Endothelial cell (in vitro differentiated cells): Measurements from ENCODE around the gene PIGK. TPM values are rescaled to one million over a fixed set of nuclear protein-coding genes. Genes with fewer than 3 reads are reported as not detected.

Source experiments
- DNase-seq: peaks from one replicate; pipeline ENCODE4 v3.0.0; 2021; ENCODE audit warnings: low spot score
- H3K27ac Mint-ChIP-seq: one replicate; pipeline ENCODE4 v1.8.0; 2021; ENCODE audit warnings: mixed read lengths, inconsistent platforms; ENCODE audit not compliant: unreplicated experiment
- H3K27me3 Mint-ChIP-seq: one replicate; pipeline ENCODE4 v1.8.0; 2021; ENCODE audit warnings: mild to moderate bottlenecking, moderate library complexity, mixed read lengths, inconsistent platforms; ENCODE audit not compliant: unreplicated experiment
- H3K36me3 Mint-ChIP-seq: one replicate; pipeline ENCODE4 v1.8.0; 2021; ENCODE audit warnings: mild to moderate bottlenecking, low read depth, mixed read lengths, inconsistent platforms; ENCODE audit not compliant: unreplicated experiment
- H3K4me1 Mint-ChIP-seq: one replicate; pipeline ENCODE4 v1.8.0; 2021; ENCODE audit warnings: mild to moderate bottlenecking, mixed read lengths, inconsistent platforms; ENCODE audit not compliant: unreplicated experiment
- H3K4me3 Mint-ChIP-seq: one replicate; pipeline ENCODE4 v1.8.0; 2021; ENCODE audit warnings: mild to moderate bottlenecking, mixed read lengths, inconsistent platforms; ENCODE audit not compliant: unreplicated experiment
- H3K9me3 Mint-ChIP-seq: one replicate; pipeline ENCODE4 v1.8.0; 2021; ENCODE audit warnings: mixed read lengths, inconsistent platforms; ENCODE audit not compliant: unreplicated experiment
- total RNA-seq: library from RNA; stranded (reverse); fragmentation: NEBNext Ultra II Directional; extraction: Animal tissue kit (Norgen Biotek cat#: 25700); gene quantifications from one replicate; pipeline ENCODE4 v1.2.1, GENCODE V29; 2021; ENCODE audit not compliant: unreplicated experiment
- TF ChIP-seq, protein P1 (sequence below): fragments of 200-600 bp; sonication (generic); IDR thresholded peaks from one replicate; pipeline ENCODE4 v1.5.0; 2021; ENCODE audit warnings: antibody characterized with exemption; ENCODE audit not compliant: unreplicated experiment

PIGK gene
- total RNA-seq, 1 donor from 2014 or later: 19.5 TPM

DNA sequence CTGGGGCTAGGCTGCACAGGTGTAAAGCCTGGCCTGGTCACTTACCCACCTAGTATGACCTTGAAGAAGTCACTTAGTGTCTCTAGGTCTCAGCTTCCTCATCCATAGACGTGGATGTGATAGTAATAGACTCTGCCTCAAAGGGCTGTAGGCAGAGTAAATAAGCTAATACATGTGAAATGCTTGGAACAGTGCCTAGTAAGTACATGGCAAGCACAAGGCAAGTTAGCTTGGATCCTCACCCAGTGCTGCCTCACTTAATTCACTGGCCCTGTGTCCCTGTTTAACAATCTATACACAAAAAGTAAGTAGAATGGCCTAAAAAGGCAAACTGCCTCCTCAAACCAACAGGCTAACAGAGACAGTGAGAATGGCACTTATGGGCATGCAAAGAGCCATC, 167.8 kb downstream of the PIGK start:
- TF ChIP-seq, protein P1, sequence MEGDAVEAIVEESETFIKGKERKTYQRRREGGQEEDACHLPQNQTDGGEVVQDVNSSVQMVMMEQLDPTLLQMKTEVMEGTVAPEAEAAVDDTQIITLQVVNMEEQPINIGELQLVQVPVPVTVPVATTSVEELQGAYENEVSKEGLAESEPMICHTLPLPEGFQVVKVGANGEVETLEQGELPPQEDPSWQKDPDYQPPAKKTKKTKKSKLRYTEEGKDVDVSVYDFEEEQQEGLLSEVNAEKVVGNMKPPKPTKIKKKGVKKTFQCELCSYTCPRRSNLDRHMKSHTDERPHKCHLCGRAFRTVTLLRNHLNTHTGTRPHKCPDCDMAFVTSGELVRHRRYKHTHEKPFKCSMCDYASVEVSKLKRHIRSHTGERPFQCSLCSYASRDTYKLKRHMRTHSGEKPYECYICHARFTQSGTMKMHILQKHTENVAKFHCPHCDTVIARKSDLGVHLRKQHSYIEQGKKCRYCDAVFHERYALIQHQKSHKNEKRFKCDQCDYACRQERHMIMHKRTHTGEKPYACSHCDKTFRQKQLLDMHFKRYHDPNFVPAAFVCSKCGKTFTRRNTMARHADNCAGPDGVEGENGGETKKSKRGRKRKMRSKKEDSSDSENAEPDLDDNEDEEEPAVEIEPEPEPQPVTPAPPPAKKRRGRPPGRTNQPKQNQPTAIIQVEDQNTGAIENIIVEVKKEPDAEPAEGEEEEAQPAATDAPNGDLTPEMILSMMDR: no peak
- H3K27ac Mint-ChIP-seq: no peak overlapping the region
- no peak for DNase-seq
- no peaks in the 10 kb centered on the region for H3K9me3 Mint-ChIP-seq
- H3K27me3 Mint-ChIP-seq: peaks cover 1% of the 10 kb centered on the region
- no peaks in the 10 kb centered on the region for H3K36me3 Mint-ChIP-seq
- H3K4me3 Mint-ChIP-seq: no peak overlapping the region
- H3K4me1 Mint-ChIP-seq: peaks cover 7% of the 10 kb centered on the region

DNA sequence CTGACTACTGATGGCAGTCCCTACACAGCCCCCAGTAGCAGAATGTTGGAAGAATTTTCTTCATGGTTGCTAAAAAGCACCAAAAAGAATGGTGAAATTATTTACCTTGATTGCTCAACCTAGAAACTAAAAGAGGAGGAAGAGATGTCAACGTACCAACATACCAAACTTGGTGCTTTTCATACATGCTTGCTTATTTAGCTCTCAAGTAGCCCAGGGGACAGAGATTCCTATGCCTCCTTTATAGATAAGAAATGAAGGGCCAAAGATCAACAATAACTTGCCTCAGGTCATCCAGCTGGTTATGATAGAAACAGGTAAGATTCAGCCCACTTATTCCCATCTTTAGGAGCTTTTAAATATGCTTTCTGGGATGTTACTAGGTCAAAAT, 170.6 kb downstream of the PIGK start:
- no peaks in the 10 kb centered on the region for H3K9me3 Mint-ChIP-seq
- no peak for DNase-seq
- peaks cover 1% of the 10 kb centered on the region for H3K27me3 Mint-ChIP-seq
- H3K27ac Mint-ChIP-seq: no peak overlapping the region
- no peak overlapping the region for H3K4me3 Mint-ChIP-seq
- TF ChIP-seq, protein P1: no peak
- H3K4me1 Mint-ChIP-seq: peaks cover 7% of the 10 kb centered on the region
- H3K36me3 Mint-ChIP-seq: no peaks in the 10 kb centered on the region

DNA sequence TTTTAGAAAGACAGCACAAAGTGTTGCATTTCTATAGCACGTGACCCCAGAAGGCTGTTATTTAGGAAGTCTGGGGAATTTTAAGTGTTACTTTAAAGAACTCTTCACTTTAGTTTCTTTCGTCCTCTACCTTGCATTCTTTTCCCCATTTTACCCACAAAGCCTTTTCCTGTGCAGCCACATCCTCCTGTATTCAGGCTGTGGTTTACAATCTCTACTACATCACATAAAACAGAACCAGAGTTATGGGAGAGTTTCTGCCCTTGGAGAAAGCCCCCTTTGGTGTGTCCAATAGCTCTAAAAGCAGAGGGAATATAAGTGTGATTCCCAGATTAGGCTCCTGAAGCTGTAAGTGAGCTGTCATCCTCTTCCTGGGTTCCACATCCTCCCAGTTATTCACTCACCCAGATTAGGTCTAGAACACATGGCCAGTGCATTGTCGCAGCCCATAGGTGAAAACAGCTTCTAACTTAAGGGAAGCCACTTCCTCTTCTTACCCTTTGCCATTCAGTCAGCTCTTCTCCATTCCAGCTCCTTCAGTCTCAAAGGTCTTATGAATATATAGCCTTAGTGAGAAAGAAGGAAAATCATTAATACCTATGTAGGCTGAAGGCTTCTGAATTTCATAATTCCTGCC, 171.1 kb downstream of the PIGK start:
- Mint-ChIP-seq H3K4me1 (peaks cover 7% of the 10 kb centered on the region), H3K9me3 (no peaks in the 10 kb centered on the region), H3K27me3 (peaks cover 1% of the 10 kb centered on the region), H3K36me3 (no peaks in the 10 kb centered on the region), H3K27ac (no peak overlapping the region), H3K4me3 (no peak overlapping the region)
- no peak for DNase-seq
- TF ChIP-seq, protein P1: no peak

DNA sequence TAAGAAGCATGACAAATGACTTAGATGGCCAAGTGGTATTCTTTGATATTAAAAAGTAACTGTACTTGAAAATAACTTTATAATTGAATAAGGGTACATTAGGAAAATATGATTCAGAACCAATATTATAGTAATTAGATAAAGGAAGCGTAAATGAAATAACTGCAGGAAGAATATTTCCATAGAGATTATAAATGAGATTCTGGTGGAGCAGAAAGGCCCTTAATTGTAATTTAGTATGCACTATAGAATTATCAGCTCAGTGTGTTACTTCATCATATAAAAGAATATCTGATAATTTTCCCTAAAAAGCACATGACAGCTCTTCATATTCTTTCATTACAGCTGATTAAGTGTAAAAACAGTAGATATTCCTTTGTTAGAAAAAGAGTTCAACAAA, 171.7 kb downstream of the PIGK start:
- TF ChIP-seq, protein P1: no peak
- peaks cover 7% of the 10 kb centered on the region for H3K4me1 Mint-ChIP-seq
- no peaks in the 10 kb centered on the region for H3K36me3 Mint-ChIP-seq
- no peak overlapping the region for H3K27ac Mint-ChIP-seq
- H3K27me3 Mint-ChIP-seq: peaks cover 1% of the 10 kb centered on the region
- H3K9me3 Mint-ChIP-seq: no peaks in the 10 kb centered on the region
- DNase-seq: no peak
- H3K4me3 Mint-ChIP-seq: no peak overlapping the region

DNA sequence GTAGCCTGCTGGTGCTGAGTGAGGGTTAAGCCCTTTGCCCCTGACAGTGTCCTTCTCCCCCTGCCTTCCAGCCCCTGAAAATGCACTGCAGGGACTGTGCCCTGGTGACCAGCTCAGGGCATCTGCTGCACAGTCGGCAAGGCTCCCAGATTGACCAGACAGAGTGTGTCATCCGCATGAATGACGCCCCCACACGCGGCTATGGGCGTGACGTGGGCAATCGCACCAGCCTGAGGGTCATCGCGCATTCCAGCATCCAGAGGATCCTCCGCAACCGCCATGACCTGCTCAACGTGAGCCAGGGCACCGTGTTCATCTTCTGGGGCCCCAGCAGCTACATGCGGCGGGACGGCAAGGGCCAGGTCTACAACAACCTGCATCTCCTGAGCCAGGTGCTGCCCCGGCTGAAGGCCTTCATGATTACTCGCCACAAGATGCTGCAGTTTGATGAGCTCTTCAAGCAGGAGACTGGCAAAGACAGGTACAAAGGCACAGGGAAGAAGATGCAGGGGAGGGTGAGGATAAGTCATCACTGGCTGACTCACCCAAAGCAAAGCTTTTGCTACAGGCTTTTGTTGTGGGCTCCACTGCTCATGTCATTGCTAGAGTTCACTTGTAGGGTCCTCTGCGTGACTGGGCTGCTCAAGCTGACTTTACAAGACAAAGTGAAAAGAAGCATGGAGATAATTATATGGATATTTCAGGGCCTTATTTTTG, 174.9 kb downstream of the PIGK start:
- H3K4me3 Mint-ChIP-seq: no peak overlapping the region
- TF ChIP-seq, protein P1: no peak
- H3K9me3 Mint-ChIP-seq: no peaks in the 10 kb centered on the region
- peaks cover 7% of the 10 kb centered on the region for H3K4me1 Mint-ChIP-seq
- H3K36me3 Mint-ChIP-seq: no peaks in the 10 kb centered on the region
- no peak for DNase-seq
- no peaks in the 10 kb centered on the region for H3K27me3 Mint-ChIP-seq
- no peak overlapping the region for H3K27ac Mint-ChIP-seq
